LHCN-M2 (cell line): ENCODE measurements around the gene ZNF440. TPM values are rescaled to one million over a fixed set of nuclear protein-coding genes. Genes with fewer than 3 reads are reported as not detected.
"Not testable (repeated sequence)": the region's sequence is repeated elsewhere in the genome, so short reads cannot be mapped to it uniquely, and the experiment has no call there.

Experiments used
- DNase-seq: peaks from one replicate; pipeline ENCODE4 v3.0.0-alpha.2; 2012; ENCODE audit warnings: low read depth
- polyA plus RNA-seq: library from polyadenylated mRNA; unstranded; fragments of >200 nt; gene quantifications from one replicate; pipeline ENCODE4 v1.2.1, GENCODE V29; 2012; ENCODE audit warnings: missing spikeins
- total RNA-seq: library from RNA; depleted of rRNA; stranded (reverse); fragments of >200 nt; gene quantifications from 2 replicates; pipeline ENCODE4 v1.2.3, GENCODE V29; 2014; rRNA removed

ZNF440 gene
- total RNA-seq: 7.0 and 8.2 TPM in 2 replicates
- polyA plus RNA-seq: 2.7 TPM

DNA sequence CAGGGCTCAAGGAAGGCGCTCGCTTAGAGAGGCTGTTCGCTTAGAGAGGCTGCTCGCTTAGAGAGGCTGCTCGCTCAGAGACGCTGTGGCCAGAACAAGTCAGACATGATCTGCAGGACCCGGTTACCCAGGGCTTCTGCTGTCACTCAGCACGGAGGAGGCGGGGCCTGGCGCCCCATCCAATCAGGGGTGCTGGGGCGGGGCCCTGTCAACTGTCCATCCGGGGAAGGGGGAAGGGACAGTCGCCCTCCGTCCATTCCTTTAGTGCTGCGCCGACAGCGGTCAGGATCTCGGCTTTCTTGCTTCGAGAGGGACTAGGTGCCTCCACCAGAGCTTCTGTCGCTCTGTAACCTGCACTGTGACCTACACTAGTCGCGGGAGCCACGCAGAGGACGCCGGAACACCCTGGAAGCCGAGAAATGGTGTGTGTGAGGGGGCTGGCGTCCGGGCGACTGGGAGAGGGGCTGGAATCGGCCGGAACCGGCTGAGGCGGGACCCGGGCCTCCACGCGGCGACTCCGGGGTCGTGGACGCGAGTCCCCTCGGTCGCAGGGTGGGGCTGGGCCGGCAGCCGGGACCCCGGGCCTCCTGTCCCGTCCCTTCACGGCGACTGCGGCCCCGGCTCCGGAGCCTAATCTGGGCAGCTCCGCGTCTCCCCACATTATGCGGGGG, at the start of gene ZNF440:
TSS of gene ZNF440 (plus strand) at position 245 of the 671 bp plus-strand sequence. CDS start at position 420, 175 bp downstream.
- DNase-seq: peak; percentile 90

DNA sequence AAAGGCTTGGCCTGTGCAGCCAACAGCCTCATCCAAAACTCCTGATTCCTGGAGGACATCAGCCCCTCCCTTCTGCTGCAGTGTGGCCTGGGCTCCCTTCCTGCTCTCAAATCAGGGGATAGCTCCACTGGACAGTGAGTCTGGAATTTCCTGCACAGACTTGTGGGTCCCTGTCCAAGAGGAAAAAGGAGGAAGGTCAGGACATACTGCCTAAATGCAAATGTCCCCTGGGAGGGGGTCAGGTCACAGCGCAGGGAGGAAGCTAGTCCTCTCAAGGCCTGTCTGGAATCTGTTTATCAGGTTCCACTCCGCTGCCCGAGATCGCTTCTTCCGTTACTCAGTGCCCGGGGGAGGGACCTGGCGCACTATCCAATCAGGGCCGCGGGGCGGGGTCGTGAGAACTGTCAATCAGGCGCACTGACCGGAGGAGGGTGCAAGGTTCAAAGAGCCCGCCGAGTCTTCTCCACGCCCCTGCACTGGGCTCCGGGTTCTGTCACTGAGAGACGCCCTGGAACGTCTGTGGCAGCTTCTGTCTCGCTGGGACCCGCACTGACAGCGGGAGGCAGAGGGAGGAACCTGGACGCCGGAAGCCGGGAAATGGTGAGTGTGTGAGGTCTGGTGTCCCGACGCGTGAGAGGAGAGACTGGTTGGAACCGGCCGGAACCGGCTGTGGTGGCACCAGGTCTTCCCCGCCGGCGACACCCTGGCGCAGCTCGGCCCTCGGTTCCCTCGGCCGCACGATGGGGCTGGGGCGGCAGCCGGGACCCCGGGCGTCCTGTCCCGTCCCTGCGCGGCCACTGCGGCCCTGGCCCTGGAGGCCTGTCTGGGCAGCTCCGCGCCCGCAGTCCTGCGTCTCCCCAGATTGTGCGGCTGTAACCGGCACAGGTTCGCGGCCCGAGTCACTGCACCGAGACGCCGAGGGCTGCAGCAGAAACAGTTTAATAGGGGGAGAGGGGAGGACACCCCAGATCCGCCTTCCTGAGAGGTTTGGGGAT, 47.2 kb upstream of the ZNF440 start, which contains the start of gene ZNF441:
TSS of gene ZNF441 (plus strand) at position 404 of the 995 bp plus-strand sequence. CDS start at position 598, 194 bp downstream.
- peak; percentile 94 for DNase-seq

DNA sequence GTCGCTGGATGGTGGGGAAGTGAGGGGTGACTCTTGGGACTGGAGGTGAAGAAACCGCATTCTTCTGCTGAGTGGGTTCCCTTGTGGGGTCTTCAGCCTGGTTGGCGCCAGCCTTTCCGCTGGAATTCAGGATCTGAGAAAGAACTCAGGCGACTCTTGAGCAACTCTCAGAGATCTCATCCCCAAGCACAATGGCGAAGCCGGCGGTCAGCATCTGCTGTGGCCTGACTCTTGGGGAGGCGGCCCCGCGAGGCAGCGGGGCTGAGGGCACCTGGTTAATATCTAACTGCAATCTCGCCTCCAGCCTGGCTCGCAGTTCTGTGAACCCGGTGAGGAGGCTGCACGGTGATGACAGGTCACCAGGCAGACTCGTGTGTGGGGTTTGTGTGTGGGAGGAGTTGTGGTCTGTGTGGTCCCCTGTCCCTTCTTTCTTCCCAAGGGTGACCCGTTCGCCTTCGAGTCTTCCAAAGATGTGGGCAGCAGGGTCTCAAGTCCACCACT, 46.4 kb upstream of the ZNF440 start:
- DNase-seq: peak; percentile 43

DNA sequence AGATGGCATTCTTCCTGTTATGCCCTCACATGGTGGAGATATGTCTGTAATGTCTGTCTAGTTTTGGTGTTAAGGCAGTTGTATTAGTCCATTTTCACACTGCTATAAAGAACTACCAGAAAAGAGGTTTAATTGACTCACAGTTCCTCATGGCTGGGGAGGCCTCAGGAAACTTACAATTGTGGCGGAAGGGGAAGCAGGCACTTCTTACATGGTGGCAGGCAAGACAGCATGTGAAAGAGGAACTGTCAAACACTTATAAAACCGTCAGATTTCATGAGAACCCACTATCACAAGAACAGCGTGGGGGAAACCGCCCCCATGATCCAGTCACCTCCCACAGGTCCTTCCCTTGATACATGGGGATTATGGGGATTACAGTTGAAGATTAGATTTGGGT, 44.1 kb upstream of the ZNF440 start:
- DNase-seq: no peak

DNA sequence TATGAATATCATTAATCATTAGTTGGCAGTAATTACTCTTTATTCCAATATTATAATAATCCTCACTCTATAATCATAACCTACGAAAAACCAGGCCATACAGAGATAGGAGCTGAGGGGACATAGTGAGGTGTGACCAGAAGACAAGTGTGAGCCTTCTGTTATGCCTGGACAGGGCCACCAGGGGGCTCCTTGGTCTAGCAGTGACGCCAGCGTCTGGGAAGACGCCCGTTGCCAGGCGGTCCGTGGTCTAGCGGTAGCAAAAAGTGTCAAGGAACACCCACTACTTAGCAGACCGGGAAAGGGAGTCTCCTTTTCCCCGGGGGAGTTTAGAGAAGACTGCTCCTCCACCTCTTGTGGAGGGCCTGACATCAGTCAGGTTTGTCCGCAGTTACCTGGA, 42.6 kb upstream of the ZNF440 start:
- not testable (repeated sequence) for DNase-seq

DNA sequence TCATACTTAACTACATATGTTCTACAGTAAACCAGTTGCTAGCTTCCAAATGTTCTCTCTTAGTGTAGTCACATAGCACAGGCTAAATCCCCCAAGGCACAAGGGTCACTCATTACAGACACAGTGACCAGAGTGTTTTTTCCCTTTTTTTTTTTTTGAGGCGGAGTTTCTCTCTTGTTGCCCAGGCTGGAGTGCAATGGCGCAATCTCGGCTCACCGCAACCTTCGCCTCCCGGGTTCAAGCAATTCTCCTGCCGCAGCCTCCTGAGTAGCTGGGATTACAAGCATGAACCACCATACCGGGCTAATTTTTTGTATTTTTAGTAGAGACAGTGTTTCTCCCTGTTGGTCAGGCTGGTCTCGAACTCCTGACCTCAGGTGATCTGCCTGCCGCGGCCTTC, 37.4 kb upstream of the ZNF440 start:
- not testable (repeated sequence) for DNase-seq

DNA sequence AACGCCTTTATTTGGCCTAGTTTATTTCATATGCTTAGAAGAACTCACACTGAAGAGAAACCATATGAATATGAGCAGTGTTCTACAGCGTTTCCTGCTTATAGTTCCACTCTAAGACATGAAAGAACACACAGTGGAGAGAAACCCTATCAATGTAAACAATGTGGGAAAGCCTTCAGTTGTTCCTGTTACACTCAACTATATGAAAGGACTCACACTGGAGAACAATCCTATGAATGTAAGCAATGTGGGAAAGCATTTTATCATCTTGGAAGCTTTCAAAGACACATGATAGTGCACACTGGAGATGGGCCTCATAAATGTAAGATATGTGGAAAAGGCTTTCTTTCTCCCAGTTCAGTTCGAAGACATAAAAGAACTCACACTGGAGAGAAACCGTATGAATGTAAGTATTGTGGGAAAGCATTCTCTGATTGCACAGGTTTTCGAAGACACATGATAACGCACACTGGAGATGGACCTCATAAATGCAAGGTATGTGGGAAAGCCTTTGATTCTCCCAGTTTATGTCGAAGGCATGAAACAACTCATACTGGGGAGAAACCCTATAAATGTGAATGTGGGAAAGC, 33.5 kb upstream of the ZNF440 start:
- no peak for DNase-seq

DNA sequence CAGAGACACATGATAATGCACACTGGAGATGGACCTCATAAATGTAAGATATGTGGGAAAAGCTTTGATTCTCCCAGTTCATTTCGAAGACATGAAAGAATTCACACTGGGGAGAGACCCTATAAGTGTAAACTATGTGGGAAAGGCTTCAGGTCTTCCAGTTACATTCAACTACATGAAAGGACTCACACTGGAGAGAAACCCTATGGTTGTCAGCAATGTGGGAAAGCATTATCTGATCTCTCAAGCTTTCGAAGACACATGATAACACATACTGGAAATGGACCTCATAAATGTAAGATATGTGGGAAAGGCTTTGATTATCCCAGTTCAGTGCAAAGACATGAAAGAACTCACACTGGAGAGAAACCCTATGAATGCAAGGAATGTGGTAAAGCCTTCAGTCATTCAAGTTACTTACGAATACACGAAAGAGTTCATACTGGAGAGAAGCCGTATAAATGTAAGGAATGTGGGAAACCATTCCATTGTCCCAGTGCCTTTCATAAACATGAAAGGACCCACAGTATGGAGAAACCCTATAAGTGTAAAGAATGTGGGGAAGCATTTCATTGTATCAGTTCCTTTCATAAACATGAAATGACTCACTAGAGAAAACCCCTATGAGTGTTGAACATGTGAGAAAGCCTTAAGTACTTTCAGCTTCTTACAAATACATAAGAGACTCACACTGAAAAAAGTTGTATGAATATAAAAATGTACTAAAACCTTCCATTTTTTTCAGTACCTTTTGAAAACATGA, 32.6 kb upstream of the ZNF440 start:
- peak; percentile 25 for DNase-seq

DNA sequence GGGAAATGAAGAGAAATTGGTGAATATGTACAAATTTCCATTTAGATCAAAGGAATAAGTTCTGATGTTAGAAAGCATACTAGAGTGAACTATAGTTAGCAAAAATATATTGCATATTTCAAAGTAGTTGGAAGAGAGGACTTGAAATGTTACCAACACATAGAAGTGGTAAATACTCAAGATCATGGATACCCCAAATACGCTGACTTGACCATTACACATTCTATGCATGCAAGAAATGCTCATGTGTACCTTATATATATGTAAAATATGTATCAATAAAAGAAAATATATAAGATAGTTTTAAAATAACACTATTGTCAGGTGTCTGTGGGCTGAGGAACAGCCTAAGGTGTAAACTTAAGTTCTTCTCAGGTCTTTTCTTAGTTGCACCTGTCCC, 30.3 kb upstream of the ZNF440 start:
- no peak for DNase-seq

DNA sequence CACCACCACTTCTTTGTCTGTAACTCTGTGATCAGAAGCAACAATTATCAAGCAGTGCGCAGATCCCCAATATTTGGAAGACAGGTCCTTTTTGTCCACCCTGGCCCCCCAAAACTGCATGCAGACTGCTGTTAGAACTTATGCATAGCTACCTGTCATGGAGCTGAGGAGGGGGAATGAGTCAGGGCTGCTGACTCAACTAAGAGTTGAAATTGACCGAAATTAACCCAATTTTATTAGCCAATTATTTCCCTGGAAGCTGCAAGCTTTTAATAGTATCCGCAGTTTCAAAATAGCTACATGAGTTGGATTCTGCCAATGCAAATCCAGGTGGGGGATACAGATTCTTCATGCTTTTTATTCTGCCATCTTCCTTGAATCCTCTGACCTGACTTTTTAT, 29.7 kb upstream of the ZNF440 start:
- DNase-seq: no peak

DNA sequence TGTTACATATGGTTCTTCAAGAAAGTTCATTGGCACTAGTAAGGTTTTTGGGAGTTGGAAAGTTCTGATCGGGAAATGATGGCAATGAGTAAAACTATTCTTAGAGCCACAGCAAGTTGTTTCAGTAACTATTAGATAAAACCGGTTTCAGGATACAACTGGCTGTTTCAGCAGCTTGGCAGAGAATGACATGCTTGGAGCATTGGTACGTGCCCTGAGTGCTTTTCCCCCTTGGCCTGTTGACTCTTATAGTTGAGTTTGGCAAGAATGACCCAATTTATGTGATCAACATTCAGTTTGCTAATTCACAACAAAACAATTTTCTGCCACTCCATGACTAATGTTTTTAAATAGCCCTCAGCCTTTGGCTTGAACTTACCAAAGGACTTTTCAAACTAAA, 26.5 kb upstream of the ZNF440 start:
- DNase-seq: no peak

DNA sequence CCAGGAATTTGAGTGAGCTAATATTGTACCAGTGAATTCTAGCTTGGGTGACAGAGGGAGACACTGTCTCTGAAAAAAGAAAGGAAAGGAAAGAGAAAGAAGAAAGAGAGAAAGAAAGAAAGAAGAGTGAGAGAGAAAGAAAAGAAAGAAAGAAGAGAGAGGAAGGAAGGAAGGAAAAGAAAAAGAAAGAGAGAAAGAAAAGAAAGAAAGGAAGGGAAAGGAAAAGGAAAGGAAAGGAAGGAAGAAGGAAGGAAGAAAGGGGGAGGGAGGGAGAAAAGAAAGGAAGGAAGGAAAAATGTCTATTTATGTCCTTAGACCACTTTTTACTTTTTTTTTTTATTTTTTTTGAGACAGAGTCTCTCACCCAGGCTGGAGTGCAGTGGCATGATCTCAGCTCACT, 21.1 kb upstream of the ZNF440 start:
- no peak for DNase-seq

DNA sequence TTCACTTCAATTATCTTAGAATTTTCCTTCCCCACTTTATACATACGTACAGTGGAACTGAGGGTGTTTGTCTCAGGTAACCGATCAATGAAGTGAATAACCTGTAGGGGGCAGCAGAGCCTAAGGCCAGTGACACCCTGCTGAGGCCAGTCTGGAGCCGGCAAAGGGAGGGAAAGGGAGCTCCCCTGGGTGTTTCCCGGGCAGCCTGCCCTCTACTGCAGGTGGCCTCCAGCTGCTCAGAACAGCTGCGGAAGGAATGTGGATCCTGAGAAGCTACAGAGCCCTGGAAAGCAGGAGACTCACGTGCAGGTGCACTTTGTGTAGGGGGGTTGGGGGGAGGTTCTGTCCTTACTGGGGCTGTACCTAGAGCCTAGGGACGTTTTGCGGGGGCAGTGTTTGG, 16.6 kb upstream of the ZNF440 start:
- peak; percentile 91 for DNase-seq

DNA sequence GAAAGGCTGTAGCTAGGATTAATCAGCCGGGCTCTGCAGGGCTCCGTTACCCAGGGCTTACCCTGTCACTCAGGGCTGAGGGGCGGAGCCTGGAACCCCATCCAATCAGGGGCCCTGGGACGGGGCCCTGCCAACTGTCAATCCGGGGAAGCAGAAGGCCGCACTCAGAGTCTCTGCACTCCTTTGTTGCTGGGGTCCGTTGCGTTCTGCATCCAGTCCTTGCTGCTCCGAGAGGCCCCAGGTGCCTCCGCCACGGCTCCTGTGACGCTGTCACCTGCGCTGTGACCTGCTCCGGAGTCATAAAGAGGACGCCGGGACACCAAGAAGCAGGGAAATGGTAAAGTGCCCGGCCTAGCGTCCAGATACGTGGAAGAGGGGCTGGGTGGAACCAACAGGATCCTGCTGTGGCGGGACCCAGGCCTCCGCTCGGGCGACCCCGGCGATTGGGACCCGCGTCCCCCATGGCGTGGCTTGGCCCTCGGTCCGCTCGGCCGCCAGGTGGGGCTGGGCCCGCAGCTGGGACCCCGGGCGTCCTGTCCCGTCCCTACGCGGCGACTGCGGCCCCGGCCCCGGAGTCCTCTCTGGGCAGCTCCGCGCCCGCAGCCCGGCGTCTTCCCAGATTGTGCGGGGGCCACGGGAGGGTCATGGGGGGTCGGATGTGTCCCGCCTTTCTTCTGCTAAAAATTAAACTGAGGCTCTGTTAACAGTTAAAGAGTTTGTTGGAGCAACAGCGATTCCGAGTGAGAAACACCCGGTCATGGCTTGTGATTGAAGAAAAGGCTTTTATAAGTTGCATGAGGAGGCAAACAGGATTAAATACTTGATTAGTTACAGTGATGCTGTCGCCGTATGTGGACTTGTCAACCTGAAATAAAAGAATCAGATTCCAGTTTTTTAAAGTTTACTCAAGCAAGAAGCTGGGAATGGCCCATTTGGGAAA, 15.4 kb upstream of the ZNF440 start, which contains the start of gene ZNF491:
TSS of gene ZNF491 (plus strand) at position 133 of the 940 bp plus-strand sequence. CDS start 7,431 bp downstream, outside the sequence.
- DNase-seq: peak; percentile 71

DNA sequence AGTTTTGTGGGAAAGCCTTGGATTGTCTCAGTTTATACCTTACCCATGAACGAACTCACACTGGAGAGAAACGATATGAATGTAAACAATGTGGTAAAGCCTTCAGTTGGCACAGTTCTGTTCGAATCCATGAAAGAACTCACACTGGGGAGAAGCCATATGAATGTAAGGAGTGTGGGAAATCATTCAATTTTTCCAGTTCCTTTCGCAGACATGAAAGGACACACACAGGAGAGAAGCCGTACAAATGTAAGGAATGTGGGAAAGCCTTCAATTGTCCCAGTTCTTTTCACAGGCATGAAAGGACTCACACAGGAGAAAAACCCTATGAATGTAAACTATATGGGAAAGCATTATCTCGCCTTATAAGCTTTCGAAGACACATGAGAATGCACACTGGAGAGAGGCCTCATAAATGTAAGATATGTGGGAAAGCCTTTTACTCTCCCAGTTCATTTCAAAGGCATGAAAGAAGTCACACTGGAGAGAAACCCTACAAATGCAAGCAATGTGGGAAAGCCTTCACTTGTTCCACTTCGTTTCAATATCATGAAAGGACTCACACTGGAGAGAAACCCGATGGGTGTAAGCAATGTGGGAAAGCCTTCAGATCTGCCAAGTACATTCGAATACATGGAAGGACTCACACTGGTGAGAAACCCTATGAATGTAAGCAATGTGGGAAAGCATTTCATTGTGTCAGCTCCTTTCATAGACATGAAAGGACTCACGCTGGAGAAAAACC, 7.5 kb upstream of the ZNF440 start:
- no peak for DNase-seq

DNA sequence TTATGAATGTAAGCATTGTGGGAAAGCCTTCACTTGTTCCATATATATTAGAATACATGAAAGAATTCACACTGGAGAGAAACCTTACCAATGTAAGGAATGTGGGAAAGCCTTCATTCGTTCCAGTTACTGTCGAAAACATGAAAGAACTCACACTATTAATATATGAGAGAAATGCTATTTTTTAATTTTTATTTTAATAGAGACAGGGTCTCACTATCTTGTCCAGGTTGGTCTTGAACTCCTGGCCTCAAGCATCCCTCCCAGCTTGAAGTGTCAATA, 7.0 kb upstream of the ZNF440 start:
- no peak for DNase-seq

DNA sequence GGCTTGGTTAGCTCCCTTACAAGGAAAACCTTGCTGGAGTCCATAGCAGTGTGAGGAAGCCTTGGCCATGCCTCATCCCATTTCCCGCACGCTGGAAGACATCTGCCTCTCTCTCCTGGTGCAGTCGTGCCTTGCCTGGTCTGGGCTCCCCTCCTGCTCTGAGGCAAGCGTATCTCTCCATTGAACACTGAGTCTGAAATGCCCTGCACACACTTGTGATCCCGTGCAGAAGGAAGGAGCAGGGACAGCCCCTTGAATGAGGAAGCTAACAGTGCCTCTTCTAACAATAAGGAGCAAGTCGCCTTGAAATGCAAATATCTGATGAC, 407 bp upstream of the ZNF440 start:
- no peak for DNase-seq

DNA sequence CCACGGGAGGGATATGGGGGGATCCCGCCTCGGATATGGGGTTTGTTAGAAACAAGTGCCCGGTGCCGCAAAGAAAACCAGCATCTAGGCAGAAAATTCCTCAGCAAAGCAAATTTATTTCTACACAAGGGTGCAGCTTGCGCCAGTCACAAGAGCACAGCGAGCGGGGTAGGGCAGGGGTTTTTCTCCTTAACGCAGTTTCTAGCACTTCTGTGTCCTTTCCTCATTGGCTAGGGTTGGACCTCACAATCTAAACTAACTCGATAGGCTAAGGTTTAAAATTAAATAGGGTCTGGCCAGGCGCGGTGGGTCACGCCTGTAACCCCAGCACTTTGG, 595 bp downstream of the ZNF440 start:
- peak; percentile 14 for DNase-seq

DNA sequence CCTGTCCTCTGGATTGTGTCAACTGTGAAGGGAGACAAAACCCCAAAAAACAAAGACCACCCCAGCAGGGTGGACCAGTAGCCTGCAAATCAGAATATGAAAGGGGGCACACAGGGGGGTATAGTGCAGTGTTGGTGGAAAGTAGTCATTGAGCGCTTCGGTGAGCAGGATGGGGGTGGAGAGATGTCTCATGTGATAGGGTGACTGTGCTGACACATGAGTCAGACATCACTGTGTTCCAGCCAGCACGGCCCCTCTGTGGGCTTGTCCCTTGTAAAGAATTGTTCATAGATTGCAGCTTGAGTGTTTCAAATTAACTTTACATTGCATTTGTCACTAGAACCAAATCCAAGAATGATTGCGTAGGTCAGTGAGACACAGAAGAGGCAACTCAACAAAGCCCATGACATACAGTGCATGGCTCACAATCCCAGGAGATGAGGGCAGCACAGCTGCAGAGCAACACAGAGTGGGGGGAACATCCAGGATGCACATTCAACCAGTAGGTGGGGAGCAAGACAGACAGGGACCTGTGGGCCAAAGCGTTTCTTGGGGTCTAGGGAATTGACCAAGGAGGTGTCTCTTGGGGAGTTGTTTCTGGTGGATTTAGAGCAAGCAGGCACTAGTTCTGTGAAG, 7.5 kb downstream of the ZNF440 start:
- peak; percentile 14 for DNase-seq
